Activated effector memory CD4-positive, alpha-beta T cell treated with Interleukin-2 at 50 U/mL for 16 hours (primary cell): ENCODE data around the gene BET1L.
"Not testable (repeated sequence)": the region's sequence is repeated elsewhere in the genome, so short reads cannot be mapped to it uniquely, and the experiment has no call there.

ENCODE experiments used
- DNase-seq: peaks from one replicate; pipeline ENCODE4 v3.0.0-alpha.2; 2020

The BET1L gene

GRCh38 chr11:227824-228379 is 20.7 kb upstream of the BET1L start:
- DNase-seq = no peak

- DNase-seq = no peak
Observed at GRCh38 chr11:225734-226453, 18.7 kb upstream of the BET1L start.

GRCh38 chr11:224424-224823 is 17.2 kb upstream of the BET1L start:
- DNase-seq = no peak

GRCh38 chr11:223884-224283 is 16.7 kb upstream of the BET1L start:
- no peak for DNase-seq

GRCh38 chr11:223026-223789 is 16.0 kb upstream of the BET1L start:
- DNase-seq = no peak

GRCh38 chr11:221998-222789 is 15.0 kb upstream of the BET1L start:
- no peak for DNase-seq

GRCh38 chr11:221539-221938 is 14.3 kb upstream of the BET1L start:
- DNase-seq = no peak

GRCh38 chr11:220641-221215 is 13.5 kb upstream of the BET1L start:
- not testable (repeated sequence) for DNase-seq

GRCh38 chr11:218815-219593 is 11.8 kb upstream of the BET1L start:
- no peak for DNase-seq

- no peak for DNase-seq
Observed at GRCh38 chr11:217704-218103, 10.5 kb upstream of the BET1L start.

GRCh38 chr11:216081-216974 is 9.1 kb upstream of the BET1L start:
- DNase-seq = no peak

GRCh38 chr11:215581-216037 is 8.4 kb upstream of the BET1L start:
- no peak for DNase-seq

GRCh38 chr11:214083-214482 is 6.9 kb upstream of the BET1L start:
- DNase-seq = no peak

- no peak for DNase-seq
Observed at GRCh38 chr11:213111-213510, 5.9 kb upstream of the BET1L start.

- DNase-seq = no peak
Observed at GRCh38 chr11:212150-213100, 5.2 kb upstream of the BET1L start.

- no peak for DNase-seq
Observed at GRCh38 chr11:211741-212140, 4.5 kb upstream of the BET1L start.

- no peak for DNase-seq
Observed at GRCh38 chr11:211295-211694, 4.1 kb upstream of the BET1L start.

- DNase-seq = no peak
Observed at GRCh38 chr11:210803-211180, 3.6 kb upstream of the BET1L start.

GRCh38 chr11:210122-210802 is 3.1 kb upstream of the BET1L start:
- DNase-seq = no peak
